ENCODE measurements around the gene USP2.

The USP2 gene

DNA sequence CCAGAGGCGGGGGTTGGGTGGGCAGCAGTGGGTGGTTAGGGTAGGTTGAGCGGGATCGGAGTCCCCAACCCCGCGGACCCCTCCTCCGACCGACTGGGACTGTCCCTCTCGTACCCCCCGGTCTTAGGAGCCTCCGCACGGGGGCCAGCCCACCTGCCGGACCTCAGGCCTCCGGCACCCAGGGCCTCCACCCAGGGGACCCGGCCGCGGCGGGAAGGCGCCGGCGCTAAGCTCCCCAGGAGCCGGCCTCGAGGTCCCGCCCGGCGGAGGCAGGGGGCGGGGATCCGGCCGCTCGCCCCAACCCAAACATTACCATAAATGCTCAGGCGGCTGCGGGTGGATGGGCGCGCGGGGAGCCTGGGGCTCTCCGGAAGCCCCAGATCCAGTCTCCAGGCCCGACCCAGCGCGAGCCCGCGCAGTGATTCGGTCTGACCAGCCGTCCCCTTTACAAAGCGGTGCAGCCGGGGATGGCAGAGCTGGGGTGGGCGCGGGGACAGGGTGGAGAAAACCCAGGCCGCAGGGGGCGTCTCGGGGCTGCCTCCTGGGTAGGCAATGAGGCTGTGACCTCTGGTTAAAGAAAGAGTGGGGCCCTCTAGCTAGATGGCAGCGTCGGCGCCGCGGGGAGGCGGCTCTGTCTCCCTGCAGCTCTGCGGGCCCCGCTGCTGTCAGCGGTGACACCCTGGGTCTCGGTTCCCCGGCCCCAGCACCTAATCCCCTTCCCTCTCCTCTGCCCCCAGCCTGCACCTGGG is 60.5 kb downstream of the USP2 start:
- peak; percentile 85 for DNase-seq

DNA sequence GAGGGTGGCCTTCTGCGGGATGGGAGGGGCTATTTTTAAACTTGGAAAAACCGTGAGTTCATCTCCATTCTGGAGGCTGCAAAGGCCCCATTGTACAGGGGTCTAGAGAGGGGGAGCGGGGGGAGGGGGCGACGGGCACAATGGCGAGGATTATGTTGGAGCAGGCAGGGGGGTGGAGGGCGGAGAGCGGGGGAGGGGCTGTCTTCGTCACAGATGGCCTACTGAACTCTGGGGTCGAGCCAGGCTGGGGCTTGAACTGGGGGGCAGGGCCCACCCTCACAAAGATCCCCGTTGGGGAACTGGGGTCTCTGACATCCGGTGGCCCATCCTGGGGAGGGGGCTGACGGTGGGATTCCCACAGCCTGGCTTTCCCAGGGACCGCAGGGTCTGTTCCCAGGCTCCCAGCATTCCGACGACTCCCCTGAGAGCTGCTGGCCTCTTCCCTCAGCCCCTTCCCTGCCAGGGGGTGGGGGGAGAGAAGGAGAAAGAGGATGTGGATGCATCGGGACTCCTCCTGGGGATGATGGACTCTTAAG is 61.2 kb downstream of the USP2 start:
- DNase-seq: peak; percentile 72

DNA sequence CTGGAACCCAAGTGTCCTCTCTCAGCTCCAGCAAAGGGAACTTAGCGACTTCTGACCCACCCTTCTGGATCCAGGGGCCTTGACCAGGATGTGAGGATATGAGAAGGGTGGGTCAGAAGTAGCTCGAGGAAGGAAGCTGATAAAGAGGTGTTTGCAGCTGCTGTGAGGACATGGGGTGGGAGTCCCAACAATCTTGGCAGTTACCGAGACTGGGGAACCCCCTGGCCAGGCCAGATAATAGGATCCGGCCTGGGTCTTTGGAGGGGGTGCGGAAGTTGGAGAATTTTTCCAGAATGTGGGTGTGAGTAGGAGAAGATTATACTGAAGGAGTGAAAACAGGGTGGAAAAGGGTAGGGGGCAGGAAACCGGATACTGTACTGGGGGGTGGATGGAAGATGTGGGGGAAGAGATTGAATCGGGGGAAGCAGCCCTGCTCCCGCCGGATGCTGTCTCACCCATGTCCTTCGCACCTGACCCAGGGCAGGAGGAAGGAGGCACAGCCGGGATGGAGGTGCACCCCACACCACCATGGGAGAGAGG is 61.7 kb downstream of the USP2 start:
- DNase-seq: no peak

DNA sequence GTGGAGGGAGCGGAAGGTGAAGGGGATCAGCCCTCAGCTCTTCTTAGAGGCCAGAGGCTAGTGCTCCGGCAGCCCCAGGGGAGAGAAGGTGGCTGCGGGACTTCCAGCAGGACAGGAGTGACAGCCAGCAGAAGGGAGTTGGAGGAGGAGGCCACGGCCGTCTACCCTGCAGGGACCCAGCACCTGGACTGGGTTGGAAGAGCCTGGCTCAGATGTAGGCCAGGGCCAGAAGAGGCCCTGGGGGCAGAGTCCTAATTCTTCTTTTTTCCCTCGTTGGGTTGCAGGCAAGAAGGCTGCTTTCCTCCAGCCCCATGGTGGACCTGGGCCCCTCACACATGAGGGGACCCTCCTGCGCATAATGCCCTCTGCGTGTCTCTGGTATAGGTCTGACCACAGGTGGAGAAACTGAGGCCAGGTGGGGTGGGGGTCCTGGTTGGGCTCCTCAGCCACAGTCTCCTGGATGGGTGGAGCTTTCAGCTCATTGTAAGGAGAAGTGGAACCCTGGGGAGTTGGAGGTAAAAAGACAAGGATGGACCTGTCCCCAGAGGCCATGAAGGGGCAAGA is 62.3 kb downstream of the USP2 start:
- no peak for DNase-seq

DNA sequence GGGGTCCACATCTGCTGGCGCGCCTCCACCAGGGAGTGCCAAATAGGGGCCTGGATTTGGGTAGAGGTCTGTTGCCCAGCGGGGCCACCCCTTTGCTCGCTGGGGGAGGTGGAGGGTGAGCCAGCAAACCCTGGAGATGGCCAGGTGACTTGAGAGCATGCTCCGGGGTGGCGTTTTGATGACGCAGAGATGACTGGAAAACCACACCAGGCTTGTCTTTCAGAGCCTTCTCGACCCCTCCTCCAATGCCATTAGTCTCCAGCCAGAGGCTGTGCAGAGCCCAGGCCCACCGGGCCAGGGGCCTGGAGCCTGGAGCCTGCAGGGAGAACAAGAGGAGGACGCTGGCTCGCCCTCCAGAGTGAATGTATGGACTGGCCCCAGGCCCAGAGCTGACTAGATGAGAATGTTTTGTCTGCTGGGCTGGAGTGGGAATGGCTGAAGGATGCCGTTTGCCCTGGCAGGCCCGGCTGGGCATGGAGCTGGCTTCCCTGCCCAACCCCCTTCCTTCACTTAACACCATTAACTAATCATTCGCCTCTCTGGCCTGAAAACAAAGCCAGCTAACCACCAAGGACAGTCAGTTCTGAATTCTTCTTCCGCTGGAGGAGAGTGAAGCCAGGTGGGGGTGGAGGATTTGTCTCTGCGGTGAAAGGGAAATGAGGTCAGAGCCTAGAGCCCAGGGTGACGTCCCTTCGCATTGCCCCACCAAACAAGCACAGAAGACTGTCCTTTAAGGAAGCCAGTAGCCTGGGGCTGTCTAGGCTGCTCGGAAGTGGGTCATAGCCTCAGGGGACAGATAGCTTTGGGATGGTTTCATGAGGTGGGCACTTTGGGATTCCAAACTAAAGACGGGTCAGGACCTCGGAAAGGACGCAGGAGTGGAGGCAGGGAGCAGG is 63.0 kb downstream of the USP2 start:
- DNase-seq: peak; percentile 76

DNA sequence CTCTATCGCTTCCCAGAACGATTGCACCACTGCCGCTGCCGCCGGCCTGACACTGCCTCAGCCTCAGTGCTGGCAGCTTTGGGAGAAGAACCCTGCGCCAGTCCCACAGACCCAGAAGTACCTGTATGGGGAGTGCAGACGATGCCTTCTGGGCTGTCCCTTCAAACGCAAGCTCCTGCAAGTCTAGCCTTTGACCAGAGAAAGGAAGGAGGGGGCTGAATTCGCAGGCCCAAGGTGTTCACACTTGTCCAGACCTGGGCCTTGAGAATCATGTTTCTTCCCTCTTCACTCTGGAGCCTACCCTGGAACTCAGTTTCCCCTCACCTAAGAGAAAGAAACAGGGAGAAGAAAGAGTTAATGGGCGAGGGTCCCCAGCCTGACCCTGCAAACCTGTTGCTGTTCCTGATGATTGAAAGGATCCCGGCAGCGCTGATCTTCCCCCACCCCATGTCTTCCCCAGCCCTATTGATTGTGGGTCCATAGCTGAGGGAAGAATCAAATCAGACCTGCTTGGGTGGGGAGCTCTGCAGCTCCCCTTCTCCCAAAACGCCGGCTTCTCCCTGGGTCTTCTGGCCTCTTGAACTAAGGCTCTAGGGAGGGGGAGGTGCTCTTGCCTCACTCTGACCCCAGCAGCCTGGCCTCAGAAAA is 63.8 kb downstream of the USP2 start:
- no peak for DNase-seq

DNA sequence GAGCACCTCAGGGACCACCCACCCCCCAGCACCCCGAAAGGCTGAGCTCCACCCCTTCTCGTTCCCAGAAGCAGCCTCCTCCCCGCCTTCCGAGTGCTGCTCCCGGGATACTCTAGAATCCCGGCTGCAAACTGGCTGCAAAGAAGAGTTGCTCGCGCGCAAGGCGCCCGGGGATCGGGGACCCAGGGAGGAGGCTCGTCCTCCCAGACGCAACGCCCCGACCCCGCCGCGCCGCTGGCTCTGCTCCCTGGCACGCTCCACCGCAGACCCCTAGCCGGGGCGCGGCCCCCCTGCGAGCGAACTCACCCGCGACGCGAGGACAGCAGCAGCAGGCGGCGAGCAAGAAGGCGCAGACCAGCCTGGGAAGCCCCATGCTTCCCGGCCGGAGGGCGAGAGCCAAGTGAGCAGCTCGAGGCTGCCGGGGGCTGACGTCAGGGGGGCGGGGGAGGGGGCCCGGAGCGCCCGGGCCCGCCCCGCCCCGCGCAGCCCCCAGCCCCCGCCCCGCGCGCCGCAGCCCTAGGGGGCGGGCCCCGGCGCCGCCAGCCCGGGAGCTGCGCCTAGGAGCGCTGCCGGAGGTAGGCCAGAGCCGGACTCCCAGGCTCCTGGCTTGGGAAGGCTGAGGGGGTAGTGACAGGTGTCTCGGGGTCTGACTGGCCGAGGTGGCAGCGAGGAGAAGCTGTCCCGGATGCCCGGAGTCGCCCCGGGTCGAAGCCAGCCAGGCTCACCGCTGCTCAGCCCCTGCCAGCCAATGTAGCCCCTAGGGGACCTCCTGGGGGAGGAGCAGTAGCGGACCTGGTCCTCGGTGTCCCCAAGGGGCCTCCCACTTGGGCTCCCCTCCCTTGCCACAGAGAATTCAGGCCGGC is 64.5 kb downstream of the USP2 start, which contains the start of gene MCAM:
Gene MCAM, minus strand, starts transcription at position 402 of the 863 bp plus-strand sequence. Its CDS starts 29 bp downstream, at position 373.
- peak; percentile 81 for DNase-seq

DNA sequence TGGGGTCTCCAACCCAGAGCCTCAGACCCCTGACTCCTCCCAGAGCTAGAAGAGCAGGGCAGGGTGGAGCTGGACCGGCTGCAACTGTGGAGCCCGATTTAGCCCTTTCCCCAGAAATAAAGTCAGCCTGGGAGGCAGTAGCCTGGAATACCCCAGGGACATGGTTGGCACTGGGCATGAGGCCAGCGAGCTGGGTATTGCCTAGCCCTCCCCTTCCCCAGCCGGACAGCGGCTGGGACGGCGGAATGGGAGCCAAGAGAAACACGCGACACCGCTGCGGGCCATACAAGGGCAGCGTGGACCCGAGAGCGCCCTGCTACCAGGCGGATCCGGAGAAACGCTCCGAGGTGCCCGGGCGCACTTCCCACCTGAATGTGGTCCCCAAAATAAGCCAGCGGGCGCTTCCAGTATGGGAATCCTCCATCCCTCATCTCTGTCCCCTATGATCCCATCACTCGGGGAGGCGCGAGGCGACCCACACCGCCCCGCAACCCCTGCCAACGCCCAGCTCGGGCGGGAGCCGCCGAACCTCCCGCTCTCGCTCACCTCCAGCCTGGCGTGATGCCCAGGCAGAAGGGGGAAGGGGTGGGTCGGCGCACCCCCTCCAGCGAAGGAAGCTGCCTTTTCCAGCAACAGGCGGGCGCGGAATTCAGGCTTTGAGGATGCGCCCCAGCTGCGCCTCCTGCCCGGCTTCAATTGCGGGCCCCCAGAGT is 65.3 kb downstream of the USP2 start:
- peak; percentile 80 for DNase-seq

DNA sequence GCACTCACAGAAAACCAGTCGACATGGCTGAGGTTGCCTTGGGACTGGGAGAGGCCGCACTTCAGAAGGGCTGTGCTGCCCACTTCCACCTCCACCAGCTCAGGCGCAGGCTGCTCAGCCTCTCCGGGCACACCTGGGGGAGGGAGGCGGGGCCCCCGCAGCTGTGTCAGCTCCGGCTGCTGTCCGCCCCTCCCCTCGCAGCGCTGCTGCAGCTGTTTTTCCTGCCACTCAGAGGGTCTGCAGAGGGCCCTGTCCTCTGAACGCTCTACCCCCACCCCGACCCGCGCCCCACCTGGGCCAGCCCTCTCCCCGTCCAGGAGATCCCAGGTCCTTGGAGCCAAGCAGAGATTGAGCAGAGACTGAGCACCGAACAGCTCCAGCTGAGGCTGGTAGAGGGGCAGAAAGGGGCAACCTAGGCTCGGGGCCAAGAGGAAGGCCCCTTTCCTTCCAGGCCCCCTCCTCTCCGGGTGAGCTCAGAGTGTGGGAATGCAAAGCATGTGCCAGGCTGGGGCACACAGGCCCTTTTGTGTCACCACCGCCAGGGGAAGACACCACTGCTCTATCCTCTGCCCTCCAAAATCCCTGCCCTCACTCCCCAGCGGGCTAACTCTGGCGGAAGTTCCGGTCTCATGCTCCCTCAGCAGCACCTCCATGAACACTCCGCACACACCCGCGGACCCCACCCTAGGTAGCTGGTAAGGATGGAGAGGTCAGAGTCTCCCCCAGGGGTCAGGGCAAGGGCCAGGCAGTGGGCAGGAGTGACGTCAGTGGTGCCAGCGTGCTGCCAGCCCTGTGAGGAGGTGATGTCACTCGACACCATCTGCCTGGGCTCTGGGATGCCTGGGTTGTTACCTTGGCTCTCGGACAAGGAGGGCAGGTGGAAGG is 66.1 kb downstream of the USP2 start:
- DNase-seq: peak; percentile 80

DNA sequence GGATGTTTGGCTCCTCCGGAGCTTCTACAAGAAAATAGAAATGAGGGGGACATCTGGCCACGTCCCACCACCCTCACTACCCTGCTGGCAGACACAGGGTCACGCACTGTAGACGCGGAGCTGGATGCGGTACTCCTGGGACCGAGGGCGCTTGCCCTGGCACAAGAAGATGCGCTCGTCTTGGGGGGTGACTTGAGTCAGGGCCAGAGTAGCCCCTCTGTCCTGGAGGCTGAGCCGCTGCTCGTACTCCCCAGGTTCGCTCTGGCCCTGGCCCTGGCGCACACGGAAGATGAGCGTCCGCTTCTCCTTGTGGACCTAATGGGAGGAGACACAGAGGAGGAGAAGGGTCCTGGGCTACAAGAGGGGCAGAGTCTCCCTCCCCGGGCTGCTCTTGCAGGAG is 66.8 kb downstream of the USP2 start:
- no peak for DNase-seq

DNA sequence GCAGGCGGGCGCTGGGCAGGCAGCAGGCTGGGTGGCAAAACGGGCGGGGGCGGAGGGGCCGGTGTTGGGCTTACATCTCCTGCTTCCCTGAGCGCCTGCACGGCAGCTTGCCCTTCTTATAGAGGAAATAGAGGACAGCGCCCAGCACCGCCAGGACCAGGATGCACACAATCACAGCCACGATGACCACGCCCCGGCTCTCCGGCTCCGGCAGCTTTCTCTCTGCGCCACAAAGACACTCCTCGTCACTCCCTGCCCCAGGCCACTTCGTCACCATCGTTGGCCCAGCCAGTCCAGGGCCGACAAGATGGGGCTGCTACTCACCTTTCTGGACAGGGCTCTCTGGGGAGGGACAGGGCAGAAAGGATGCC is 70.8 kb downstream of the USP2 start:
- DNase-seq: no peak

DNA sequence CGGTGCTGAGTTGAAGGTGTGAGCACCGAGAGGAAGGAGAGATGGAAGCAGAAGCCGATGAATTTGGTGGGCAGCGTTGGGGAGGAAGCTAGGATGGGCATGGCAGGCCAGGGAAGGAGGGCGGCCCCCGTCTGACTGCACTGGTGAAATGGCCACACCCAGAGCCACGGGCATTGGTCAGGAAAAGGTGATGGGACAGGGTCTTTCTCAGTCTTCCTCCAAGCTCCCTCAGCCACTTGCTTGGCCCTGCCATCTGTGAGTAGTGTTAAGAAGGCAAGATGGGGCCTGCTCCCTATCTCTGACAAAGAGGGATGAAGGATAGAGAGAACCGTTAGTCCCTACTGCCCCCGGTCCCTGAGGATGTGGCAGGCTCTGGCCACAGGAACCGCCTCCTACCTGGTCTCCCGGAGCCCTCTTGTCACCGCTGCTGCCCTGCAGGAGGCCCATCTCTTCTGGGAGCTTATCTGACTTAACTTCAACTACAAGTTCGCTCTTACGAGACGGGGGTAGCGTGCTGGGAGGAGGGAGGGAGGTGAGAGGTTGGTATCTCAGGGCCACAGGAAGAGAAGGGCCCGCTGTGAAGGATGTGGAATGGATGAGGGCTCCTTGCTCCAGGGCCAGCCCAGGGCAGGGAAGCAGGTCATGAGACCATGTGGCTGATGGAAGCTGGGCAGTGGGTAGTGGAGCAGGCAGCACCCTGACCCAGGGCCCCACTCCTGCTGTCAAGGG is 71.4 kb downstream of the USP2 start:
- no peak for DNase-seq

DNA sequence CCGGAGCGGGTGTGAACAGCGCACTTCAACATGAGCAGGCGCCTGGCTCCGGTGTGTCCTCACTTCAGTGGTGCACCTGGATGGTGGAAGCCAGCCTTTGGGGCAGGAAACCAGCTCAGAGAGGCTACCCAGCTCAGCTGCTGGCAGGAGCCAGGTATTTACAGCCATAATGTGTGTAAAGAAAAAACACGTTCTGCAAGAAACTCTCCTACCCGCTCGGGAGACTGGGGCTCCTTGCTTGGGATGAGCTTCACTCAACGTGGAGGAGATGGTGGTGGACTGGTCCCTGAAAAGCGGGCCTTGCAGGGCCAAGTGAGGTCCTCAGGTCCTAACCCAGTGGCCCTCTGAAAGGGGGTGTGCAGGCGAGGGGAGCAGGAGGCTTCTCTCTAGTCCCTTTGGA is 72.1 kb downstream of the USP2 start:
- no peak for DNase-seq

DNA sequence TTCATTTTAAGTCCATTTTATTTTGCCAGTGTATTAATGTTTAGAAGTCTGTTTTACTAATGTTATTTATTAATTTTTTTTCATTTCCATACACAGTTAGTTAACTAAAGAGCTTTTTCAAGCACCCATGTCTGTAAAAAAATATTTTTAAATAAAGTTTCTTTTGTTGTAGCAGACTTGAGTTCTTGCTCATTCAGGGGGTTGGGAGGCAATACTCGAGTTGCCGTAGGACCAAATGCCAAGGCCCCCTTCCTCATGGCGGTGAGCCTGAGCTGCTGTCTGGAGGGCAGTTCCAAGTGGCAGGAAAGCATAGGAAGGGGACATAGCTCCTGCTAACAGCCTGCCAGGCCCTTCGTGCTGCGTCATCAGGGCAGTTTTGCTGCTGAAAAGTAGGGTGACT is 73.5 kb downstream of the USP2 start:
- no peak for DNase-seq

DNA sequence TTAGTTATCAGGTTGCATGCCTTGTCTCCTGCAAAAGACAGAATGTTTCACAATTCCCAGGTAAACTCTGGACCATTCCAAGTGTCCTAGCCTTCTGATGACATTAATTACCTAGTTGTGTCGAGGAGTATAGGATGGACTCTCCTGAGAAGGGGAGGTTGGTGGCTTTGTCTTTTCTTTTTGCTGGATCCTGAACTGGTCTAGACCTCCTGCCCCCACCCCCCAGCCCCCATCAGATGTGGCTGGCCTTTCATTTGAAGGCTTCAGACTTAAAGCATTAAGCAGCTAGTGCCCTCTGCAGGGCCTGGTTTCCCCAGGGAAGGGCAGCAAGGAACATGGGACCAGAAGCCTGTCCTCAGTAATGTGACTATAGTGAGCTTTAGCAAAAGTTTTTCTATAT is 74.3 kb downstream of the USP2 start:
- DNase-seq: no peak

DNA sequence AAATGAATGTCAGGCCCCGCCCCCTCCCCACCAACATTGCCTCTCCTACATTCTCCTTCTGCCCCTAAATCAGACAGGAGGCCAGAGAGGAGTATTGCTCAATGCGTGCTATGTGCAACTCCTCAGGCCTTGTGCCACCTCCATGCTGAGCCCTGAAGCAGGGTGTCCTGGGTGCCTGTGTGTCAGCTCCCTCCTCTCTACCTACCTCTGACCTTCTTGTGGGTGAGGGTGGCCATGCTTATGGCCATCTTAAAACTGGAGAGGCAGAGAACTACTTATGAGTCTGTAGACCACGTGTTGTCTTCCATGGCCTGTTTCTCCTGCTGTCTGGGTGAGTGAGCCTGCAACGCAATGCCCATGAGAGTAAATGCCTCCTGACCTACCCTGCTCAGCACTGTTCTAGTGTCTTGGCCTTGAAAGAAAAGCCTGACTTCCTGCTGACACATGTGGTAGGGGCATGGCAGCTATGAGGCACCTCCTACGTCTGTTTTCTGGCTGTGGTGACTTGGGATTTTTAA is 75.1 kb downstream of the USP2 start:
- DNase-seq: no peak

DNA sequence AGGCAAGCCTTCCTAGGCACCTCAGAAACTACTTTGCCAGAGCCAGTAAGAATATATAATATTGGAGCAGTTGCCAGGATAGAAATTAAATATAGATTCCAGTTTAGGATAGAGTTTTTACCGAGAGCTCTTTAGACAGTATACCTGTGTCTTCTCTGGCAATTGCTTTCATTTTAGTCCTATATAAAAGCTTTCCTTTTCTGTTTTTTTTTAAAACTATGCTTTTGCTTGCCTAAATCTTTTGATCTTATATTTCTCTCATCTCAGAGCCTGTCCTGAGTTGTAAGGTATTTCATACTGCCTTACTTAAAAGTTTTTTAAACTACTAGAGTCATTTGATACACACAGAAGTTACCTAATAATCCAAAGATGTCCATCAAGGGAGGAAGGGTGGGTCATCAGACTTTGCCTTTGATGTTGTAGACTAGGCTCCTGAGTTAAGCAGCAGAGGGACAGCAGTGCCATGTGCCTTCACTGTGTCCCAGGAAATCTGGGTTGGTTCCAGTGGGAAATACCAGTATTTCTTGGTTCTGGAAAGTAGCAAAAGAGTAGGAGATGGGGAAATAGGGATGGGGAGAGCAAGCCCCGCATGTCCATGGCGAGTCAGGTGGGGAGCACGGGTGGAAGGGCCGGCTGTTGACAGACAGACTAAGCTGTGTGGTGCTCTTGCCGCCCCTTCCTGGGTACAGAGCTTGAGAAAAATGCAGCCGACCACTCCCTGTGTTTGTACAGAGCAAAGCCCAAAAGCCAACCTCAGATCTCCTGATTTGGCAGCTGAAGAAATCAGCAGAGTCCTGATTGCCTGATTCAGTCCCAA is 75.7 kb downstream of the USP2 start:
- DNase-seq: no peak
